GM20000 (cell line): ENCODE measurements around the gene SLC16A4.
"Not testable (repeated sequence)": the region's sequence is repeated elsewhere in the genome, so short reads cannot be mapped to it uniquely, and the experiment has no call there.

Experiments
- DNase-seq: peaks from one replicate; pipeline ENCODE4 v3.0.0; 2012; ENCODE audit warnings: low spot score
- TF ChIP-seq, protein P1 (sequence below): IDR thresholded peaks from 2 replicates; pipeline ENCODE4 v1.5.1; 2012; ENCODE audit warnings: mild to moderate bottlenecking, control low read depth; ENCODE audit errors: extremely low read depth, missing control alignments

SLC16A4 gene

DNA sequence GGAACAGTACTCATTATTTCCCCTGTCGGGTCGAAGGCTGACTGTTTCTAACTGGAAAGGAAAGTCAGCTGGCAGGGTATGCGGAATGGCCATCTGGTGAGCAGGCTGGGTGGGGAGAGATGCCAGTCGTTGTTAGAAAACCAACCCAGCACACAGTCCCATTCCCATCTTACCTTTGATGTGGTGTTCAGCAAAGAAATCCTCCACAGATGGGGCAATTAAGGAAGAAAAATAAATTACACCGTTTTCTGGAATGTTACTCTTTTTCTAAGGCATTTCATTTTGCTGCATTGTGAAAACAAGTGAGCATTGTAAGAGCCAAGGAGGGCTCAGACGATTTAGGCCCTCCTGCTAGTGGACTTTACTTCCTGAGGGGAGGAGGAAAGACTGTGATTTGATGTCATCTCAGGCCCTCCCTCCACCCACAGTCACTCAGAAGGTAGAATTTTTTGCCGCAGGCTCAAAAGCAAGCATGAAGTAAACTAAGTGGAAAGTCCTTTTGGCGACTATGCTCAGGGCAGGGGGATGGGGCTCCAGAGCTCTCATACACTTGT is at the start of gene SLC16A4:
Gene SLC16A4, minus strand, starts transcription at position 335 of the 554 bp plus-strand sequence. CDS start 1,703 bp downstream, outside the sequence.
- no peak for DNase-seq
- TF ChIP-seq, protein P1, sequence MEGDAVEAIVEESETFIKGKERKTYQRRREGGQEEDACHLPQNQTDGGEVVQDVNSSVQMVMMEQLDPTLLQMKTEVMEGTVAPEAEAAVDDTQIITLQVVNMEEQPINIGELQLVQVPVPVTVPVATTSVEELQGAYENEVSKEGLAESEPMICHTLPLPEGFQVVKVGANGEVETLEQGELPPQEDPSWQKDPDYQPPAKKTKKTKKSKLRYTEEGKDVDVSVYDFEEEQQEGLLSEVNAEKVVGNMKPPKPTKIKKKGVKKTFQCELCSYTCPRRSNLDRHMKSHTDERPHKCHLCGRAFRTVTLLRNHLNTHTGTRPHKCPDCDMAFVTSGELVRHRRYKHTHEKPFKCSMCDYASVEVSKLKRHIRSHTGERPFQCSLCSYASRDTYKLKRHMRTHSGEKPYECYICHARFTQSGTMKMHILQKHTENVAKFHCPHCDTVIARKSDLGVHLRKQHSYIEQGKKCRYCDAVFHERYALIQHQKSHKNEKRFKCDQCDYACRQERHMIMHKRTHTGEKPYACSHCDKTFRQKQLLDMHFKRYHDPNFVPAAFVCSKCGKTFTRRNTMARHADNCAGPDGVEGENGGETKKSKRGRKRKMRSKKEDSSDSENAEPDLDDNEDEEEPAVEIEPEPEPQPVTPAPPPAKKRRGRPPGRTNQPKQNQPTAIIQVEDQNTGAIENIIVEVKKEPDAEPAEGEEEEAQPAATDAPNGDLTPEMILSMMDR, result no peak

DNA sequence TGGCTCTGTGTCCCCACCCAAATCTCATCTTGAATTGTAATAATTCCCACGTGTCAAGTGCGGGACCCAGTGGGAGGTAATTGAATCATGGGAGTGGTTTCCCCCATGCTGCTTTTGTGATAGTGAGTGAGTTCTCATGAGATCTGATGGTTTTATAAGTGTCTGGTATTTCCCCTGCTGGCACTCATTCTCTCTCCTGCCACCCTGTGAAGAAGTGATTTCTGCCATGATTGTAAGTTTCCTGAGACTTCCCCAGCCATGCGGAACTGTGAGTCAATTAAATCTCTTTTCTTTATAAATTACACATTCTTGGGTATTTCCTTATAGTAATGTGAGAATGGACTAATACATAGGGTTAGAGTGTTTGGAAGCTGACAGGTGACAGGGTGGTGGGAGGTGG is 49.0 kb upstream of the SLC16A4 start:
- not testable (repeated sequence) for DNase-seq

DNA sequence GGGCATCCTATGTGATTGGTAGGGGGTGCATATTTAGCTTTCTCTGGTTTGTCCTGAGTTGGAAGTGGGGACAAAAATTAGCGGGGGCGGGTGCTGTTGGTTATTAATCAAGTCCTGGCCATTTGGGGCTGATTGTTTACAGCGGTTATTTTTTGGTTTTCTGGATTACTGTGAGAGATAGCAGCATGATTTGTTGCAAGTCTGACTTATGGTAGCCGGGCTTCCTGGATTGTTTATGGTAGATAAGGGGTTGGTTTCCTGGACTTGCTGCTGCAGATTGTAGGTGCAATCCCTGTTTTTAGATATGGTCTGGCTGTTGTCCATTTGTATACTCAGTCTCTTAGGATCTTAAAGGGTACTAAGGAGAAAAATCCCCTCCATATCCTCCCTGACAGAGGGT is 48.1 kb upstream of the SLC16A4 start:
- TF ChIP-seq, protein P1, result no peak
- no peak for DNase-seq

DNA sequence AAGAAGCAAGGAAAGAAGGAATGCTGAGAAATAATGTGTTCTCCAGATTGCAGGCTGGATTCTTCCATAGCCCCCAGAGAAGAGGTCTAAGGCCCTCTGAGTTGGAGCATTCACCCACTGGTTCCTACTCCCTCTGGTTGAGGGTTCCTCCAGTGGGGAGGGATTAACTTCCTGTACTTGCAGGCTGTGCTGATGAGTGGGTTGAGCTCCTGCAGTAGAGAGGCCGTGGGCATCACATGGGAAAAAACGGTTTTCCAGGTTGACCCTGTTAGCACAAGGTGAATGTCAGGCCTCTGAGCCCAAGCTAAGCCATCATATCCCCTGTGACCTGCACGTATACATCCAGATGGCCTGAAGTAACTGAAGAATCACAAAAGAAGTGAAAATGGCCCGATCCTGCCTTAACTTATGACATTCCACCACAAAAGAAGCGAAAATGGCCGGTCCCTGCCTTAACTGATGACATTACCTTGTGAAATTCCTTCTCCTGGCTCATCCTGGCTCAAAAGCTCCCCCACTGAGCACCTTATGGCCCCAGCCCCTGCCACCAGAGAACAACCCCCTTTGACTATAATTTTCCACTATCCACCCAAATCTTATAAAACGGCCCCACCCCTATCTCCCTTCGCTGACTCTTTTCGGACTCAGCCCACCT is 46.9 kb upstream of the SLC16A4 start:
- not testable (repeated sequence) for DNase-seq

DNA sequence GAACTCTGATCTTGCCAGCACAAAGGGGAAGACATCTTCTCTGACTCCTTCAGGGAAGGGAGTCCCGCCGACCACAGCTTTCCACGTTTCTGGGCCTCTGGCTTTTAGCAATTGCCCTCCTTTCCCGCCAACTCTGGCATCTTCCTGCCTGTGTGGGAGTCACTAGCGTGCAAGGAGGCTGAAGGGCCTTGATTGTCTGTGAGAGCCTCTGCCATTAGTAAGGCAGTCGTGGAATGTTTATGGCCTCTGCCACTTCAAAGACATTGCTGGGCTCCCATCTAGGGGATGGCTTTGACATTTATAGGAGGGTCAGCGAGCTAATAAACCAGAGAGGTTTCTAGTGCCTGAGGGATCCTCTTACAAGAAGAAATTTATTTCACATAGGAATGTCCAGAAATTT is 45.8 kb upstream of the SLC16A4 start:
- DNase-seq, result no peak
- TF ChIP-seq, protein P1, result no peak

DNA sequence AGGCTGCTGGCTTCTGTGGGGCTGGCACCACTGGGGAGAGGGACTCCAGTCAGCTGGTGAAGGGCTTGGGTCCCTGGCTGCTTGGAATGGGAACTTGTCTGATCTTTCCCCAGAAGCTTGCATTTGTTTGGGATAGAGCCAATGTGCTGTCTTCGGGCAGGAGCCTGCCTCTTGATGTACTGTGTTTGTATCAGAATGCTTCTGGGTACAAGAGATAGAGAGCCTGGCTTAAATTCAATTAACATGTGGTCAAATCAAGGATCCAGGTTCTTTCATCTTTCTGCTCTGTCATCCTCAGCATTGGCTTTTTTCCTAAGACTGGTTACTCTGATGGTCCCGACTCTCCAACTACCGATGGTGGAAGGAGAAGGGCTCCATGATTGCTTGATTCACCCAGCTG is 44.1 kb upstream of the SLC16A4 start:
- no peak for DNase-seq

DNA sequence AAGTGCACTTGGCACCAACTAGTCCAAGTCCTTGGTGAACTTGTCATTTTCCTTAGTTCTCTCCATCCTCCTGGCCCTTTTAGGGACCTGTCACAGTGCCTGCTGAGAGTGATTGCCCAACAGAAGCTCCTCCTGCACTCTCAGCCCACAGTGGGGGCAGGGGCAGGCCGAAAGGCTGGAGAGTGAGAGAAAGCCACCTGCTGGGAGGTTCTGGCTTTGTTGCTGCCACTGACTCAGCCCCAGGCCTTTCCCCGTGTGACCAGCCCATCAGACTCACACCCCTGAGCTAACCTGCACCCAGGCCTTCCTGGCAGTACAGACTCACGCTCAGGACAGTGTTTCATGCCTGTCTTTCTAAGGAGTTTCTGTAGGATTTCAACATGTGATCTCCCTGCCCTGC is 43.0 kb upstream of the SLC16A4 start:
- DNase-seq, result no peak
- TF ChIP-seq, protein P1, result no peak

More for the DNA sequence above, 44.1 kb upstream of the SLC16A4 start:
- TF ChIP-seq, protein P1, result no peak

DNA sequence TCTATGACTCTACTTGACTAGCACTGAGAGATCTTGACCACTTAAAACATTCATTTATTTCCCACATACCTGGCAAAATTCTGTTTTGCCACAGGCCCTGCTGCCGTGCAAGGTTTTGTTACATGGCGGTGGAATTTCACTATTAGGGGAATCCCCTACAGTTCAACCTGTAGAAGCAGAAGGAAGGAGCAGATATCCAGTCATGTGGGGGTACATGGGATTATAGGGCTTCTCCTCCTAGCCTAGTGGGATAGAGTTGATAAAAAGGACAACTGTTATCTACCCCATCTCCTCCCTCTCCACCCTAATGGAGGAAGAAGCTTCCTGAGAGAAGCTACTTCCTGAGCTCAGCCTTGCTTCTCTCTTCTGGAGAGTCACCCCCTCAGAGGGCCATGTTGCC is 42.4 kb upstream of the SLC16A4 start:
- DNase-seq, result no peak
- TF ChIP-seq, protein P1, result no peak
